GM19238 (cell line): Measurements from ENCODE around the gene NOTCH1.

Experiments
- DNase-seq: peaks from one replicate; pipeline ENCODE4 v3.0.0; 2011; ENCODE audit warnings: low spot score; ENCODE audit not compliant: insufficient read length

The NOTCH1 gene

DNA sequence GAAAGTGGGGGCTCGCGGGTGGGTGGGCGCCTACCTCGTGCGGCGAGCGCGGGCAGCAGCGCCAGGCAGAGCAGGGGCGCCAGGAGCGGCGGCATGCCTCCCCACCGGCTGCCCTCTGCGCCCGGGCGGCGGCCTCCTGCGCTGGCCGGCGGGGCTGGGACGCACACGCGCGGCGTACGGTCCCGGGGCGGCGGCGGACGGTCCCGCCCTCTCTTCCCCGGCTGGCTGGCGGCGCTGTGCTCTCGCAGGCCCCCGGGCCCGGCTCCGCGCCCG lies 220 bp downstream of the NOTCH1 start:
- no peak for DNase-seq

DNA sequence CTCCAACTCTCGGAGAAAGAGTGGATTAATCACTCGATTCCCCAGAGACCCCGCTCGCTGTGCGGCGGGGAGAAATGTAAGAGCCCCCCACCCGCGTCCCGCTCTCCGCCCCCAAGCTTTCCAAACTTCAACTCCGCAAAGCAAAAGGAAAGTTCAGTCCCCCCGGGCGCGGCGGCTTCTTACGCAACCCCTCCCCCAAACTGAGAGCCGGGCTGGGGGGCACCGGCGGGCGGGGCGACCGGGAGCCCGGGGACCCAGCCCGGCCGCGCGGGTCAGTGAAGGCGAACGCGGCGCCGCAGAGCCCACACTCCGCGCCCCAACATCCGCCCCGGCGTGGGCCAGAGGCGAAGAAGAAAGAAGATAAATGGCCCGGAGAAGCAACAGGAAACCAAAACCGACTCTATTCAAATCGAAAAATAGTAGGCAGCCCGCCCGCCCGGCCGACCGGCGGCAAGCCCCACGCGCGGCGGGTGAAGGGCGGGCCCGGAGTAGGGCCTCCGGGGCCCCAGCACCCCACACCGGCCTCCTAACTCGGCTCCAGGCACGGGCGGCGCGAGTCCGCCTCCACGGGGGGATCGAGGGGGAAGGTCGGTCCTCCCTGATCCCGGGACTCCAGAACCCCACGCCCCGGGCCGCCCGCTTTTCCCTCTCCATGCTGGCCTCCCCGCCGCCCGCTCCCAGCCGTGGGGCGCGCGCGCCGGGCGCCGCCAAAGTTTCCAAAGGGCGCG lies 720 bp downstream of the NOTCH1 start:
- peak; percentile 57 for DNase-seq

DNA sequence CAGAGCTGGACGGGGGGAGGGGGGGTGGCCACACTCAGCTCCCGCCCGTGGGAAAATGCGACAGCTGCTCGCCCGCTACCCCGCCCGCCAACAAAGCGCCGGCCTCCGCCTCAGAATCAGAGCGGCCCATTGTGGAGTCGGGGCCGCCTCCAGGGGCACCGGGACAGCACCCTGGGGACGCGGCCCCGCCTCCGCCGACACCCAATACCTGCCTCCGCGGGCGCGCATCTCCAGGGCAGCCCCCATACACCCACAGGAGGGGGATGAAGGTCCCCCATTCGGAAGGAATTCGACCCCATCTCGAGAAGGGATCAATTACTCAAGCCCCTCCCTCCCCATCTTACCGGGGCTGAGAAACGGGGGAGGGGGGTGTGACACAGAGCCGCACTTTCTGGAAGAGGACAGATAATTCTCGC lies 1.3 kb downstream of the NOTCH1 start:
- DNase-seq: peak; percentile 63

DNA sequence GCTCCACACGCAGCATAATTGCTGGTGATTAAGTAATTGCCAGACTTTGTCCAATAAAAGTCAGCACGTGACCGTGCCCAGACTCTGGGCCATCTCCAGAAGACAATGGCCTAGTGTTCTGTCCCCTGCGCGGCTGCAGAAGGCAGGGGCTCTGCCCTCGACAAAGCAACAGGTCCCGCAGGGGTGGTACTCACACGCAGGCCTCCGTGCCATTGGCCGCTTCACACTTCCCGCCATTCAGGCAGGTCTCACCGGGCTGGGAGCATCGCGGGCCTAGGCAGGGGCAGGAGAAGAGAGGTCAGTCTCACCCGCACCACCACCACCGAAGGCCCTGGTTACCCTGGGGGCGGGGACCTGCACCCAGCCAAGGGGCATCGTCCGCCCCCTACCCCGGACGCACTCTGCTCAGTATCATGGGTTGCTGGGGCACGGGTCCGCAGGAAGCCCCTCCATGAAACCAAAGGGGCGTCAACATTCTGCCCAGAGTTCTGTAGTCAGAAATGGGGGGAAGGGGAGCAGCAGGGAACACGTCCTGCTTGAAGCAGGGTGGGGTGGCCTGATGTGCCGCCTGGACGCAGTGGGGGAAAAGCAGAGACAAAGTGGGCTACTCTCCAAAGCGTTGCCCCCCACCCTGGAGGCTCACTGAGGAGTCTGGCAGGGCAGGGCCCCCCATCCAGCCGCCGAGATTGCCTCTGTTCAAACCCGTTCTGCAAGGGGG lies 1.9 kb downstream of the NOTCH1 start:
- no peak for DNase-seq

DNA sequence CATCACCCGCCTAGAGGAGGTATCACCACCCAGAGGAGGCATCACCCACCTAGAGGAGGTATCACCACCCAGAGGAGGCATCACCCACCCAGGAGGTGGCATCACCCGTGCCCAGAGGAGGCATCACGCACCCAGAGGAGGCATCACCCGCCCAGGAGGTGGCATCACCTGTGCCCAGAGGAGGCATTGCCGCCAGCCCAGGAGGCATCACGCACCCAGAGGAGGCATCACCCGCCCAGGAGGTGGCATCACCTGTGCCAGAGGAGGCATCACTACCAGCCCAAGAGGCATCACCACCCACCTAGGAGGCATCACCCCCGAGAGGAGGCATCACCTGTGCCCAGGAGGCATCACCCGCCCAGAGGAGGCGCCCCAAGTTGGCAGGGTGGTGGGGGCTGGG lies 2.6 kb downstream of the NOTCH1 start:
- no peak for DNase-seq

DNA sequence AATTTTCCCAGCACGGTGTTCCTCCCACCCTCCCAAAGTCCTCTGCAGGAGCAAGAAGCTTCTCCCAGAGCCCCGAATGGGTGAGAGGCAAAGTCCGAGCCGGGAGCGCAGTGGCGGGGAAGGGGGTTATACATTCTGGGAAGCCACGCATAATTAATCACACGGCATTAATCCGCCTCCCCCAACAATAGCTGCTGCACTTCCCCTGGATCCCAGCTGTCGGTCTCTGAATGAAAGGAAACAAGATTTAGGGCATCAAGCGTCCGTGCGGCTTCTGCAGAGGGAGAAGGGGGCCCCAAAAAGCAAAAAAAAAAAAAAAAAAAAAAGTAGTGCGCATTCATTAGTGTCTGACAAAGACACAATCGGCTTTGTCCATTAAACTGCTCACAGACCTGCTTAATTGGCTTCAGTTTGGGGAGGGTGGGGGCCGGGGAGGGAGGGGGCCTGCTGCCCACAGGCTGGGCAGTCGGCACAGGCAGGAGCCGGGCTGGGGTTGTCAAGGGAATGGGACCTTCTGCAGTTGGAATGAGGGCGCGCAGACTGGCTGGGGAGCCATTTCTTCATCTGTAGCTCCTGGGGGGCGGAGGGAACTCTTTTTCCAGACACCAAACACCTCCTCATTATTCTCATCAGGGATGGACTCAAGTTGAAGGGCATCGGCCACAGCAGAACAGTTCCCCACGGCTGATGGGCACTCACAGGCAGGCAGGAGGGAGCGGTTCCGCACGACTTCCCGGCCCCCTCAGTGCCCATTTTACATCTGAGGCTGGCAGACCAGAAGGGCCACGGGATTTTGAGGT lies 3.4 kb downstream of the NOTCH1 start:
- DNase-seq: no peak

DNA sequence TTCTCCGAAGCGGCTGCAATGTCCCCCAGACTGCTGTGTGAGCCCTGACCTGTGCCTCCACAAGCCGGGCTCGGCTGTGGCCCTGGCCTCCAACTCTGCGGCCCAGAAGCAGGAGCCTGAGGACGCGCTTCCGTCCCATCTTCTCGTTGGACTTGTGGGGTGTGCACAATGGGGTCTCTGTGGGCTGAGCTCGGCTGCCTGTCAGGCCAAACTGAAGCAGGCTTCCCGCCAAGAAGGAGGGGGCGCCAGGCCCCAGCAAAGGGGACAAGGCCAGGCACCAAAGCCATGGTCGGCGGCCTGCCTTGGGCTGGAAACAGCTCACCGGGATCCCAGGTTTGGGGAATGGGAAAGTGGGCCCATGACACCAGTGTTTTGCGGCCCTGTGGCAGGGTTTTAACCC lies 4.1 kb downstream of the NOTCH1 start:
- DNase-seq: no peak

DNA sequence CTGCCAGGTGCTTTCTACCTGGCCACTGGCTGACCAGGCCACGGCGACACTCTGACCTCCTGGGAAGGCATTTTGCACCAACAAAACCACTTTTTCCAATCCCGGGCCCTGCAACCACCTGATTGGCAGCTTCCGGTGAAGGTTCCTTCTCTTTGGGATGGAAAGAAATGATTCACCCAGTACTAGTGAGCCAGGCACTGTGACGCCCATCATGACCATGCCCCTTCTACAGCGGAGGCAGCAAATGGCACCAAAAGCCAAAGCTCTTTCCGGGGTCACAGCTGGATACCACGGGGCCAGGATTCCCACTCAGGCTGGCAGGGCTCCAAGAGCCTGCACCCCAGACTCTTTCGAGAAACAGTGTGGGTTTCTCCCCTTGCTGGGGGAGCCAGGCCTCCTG lies 4.7 kb downstream of the NOTCH1 start:
- no peak for DNase-seq

DNA sequence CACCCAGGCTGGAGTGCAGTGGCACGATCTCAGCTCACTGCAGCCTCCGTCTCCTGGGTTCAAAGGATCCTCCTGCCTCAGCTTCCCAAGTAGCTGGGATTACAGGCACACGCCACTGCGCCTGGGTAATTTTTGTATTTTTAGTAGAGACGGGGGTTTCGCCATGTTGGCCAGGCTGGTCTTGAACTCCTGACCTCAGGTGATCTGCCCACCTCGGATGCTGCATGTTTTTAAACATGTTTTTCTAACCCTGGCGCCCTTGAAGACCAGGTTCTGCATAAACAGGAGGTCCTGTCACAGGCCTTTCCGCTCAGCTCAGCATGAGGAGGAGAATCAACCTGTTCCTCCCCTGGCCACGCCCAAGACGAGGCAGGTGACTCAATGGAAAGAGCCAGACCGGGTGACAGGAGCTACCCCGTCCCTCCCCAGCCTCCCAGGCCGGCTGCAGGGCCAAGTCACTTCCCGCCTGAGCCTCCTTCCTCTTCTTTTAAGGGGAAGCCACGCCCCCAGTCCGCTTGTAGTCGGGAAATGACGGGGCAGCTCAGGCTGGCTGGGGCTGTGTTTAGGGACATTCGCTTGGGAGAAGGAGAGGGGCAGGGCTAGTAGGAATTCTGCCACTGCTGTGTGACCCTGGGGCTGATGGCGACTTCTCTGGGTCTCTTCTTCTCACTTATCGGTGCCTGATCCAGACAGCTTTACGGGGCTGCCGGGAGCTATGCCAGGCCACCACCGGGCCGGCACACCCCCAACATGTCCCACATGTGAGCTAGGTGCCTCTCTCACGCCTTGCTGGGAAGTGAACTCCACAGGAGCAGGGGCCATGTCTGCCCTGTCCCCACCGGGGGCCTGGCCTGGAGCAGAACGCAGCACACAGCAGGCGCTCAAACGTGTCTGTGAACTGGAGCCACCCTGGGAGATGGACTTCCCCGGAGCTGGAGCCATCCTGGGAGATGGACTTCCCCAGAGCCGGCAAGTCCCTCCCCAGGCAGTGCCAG lies 6.1 kb downstream of the NOTCH1 start:
- peak; percentile 91 for DNase-seq

DNA sequence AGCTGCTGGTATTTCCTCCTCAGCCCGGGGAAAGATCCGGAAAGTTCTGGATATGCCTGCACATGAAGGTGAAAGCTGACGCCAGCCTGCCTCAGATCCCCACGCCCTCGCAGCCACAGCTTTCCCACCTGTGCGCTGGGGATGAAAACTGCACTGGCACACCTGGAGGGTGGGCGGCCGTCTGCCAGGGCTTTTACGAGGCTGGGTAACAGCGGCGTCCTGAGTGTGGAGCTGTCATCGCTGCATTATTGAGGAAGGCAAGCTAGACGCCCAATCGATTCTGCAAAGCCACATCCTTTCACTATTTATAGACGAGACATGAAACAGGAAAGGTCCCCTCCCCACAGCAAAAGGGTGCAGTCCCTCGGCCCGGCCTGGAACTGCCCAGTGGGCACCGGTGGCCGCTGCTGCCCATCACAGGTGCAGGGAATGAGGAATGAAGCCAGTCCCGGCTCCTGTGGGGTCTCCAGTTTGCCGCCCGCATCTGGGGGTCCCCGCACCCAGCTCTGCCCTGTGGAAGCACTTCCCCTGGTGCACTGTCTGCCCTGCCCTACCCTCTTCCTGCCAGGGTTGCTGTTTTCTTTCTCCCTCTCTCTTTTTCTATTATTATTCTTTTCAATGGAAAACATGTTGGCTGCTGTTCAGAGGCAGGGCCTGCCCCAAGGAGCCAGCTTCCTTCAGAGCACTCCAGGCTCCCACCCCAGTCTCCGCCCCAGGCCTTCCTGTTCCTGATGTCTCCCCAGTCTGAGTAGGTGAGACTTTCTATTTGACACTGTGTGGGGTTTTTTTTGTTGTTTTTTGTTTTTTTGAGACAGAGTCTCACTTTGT lies 7.0 kb downstream of the NOTCH1 start:
- peak; percentile 78 for DNase-seq

DNA sequence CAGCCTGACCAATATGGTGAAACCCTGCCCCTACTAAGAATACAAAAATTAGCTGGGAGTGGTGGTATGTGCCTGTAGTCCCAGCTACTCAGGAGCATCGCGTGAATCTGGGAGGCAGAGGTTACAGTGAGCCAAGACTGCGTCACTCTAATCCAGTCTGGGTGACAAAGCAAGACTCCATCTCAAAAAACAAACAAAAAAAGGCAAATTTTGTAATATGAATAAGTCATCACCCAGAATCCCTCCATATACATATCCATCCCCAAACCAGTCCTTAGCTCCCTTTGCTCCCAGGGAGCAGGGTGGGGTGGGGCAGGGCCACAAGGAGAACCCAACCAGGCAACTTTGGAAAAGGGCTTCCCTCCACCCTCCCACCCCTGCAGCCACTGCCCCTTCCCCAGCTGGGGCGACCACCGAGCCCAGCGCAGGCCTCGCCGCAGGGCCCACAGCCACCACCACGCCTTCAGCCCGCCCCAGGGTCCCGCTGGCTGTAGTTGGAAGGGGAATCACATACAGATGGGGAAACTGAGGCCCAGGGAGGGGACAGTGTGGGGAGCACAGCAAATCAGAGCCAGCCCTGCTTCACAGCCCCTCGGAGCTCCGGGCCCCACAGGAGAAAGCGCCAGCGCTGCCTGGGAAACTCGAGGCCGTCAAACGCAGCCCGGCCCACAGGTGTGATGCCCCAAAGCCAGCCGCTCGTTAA lies 7.8 kb downstream of the NOTCH1 start:
- no peak for DNase-seq

DNA sequence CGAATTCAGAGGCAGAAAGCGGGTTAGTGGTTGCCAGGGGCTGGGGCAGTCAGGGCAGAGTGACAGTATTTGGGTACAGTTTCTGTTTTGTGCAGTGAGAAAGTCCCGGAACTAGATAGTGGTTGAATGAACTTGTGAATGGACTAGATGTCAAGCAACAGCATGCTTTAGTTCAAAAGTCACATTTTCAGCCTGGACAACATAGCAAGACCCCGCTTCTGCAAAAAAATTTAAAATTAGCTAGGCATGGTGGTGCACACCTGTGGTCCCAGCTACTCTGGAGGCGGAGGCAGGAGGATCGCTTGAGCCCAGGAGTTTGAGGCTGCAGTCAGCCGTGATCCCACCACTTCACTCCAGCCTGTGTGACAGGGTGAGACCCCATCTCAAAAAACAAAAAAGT lies 8.4 kb downstream of the NOTCH1 start:
- DNase-seq: no peak

DNA sequence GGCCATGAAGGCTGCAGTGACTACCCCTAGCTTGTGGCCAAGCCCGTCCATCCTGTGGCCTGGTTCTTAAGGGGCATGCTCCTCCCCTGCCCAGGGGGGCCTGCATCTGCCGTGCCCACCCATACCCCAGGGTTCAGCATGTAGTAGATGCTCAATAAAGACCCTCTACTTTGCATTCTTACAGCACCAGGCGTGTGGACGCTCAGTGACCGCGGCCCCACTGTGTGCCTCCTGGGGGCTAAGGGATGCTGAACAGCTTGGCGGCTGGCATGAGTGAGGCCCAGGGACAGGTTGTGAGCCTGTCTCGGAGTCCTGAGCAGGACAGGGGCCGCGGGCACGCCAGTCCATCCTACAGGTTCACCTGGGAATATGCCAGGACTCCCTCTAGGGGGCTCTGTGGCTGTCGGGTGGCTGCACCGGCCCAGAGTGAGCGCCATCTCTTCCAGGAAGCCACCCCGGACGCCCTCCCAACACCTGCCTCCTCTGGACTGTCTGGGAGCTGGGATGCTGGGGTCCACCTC lies 9.1 kb downstream of the NOTCH1 start:
- no peak for DNase-seq

DNA sequence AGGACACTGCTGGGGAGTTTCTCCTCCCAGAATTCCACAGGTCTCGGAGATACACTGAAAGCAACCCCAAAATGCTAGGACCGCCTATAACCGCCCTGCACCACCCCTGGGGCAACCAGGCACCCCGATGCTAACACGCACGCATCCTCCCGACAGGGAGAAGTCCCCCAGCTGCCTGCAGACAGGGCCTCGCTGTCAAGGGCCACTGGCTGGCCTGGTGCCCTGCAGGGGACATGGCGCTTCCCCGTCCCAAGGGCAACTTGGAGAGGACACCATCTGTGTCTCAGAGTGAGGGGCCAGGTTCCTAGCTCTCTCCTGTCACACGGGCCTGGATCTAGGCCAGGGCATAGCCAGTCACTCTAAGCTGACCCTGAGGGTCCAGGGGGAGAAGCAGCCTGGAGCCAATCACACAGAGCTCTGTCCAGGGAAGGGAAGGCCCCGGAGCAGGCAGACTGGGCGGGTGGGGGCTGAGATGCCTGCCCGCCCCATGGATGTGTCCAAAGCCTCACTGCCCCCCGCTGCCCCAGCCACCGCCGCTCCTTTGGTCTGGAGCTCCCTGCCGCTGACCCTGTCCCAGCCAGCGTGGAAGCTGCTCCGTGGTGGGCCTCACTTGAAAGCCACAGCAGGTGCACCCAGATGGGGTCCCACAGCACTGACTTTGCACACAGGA lies 9.7 kb downstream of the NOTCH1 start:
- DNase-seq: no peak

DNA sequence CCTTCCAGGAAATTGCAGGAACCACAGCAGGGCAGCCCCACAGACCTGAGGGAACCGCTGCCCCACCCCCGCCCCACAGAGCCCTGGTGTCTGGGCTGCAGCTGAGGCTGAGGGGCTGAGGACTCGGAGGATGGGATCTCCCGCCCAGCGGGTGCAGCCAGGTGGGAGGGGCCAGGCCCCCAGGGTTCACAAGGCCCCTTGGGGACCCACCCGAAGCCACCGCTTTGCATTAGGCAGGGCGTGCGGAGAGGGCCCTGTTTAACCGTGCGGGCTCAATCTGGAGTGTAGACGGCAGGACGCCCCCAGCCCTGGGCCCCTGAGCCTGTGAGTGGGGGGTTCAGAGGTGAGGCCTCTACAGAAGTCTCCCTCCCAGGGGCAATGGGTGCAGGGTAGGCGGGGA lies 10.8 kb downstream of the NOTCH1 start:
- DNase-seq: no peak

DNA sequence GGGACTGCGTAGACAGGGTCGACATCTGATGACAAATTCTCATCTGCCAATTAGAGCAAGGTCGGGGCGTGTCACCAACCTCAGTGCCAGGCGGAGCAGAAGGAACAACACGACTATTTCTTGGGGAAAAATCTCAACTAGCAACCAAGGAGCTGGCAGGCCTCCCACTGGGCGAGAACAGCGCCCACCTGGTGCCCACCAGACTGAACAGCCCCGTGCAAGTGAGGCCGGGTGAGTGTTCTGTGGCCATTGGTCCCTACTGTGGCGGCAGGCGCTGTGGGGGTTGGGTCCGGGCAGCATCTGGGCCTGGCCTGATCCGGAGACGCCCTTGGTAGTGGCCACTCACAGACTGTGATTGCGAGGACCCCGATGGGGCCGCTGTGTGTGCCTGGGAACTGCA lies 11.5 kb downstream of the NOTCH1 start:
- no peak for DNase-seq

DNA sequence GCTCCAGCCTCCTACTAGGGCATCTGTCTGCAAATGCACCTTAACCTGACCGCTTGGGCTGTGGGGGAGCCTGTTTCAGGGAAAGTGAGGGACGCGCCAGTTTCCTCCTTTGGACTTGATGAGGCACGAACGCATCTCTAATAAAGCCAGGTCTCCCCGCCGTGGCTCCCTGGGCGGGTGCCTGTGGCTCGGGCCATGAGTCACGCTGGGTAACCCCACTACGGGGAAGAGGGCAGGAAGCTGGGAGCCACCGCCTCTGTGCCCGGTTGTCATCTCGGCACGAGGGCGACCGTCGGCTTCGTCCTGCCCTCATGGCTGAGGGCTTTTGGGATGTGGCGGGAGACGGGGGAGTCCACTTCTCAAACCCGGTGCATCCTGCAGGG lies 12.1 kb downstream of the NOTCH1 start:
- no peak for DNase-seq

DNA sequence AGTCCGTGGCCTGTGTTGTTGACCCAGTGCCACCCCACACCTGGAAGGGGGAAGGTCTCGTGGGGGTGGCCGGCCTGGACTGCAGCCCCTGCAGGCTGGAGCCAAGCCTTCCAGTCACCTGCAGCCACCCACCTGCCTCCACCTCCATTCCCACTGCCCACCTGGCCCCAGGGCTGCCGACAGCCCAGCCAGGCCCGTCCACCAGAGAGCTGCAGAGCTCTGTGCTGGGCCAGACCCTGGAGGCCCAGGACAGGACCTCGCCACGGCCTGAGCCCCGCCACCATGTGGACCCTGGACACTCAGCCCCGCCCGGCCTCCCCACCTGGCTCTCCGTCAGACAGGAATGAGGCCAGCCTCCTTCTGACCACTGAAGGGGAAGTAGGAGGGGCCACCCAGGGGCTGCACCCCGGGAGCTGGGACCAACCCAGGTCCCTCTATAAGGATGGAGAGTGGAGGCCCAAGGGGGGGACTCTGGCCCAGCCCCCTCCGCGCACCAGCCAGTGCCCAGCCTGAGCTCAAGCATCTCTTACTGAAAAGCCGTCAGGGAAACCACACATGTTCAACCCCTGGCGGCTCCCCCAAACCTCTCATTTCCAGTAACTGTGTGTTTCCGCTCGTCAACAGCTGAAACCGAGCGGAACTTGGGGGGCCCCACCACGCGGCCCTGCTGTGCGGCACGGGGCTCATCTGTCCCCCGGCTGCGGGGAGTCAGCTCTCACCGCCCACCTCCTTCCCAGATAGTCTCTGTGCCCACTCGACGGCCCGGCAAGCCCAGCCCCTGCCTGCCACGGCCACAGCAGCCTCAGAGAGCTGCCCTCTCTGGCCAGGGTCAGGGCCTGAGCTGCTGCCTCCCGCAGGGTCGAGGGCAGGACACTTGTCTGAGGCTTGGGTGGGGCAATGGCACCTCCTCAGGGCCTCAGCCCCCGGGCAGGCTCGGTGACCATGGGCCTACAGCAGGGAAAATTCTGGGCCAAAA lies 12.8 kb downstream of the NOTCH1 start:
- no peak for DNase-seq
